Upper lobe of right lung (tissue), 1 donor: ENCODE data around the gene L1CAM. TPM values are rescaled to one million over a fixed set of nuclear protein-coding genes. Genes with fewer than 3 reads are reported as not detected.

Source experiments
- ATAC-seq: fragments of 200-7000 bp; cut with Tn5 transposase; one replicate; pipeline ENCODE4 v1.9.1; 2020; ENCODE audit warnings: mild to moderate bottlenecking, moderate library complexity
- DNase-seq: peaks from one replicate; pipeline ENCODE4 v3.0.0-alpha.2; 2020
- H3K27ac ChIP-seq: fragments of 200-600 bp; one replicate; pipeline ENCODE4 v1.8.0; 2022
- H3K27me3 ChIP-seq: fragments of 200-600 bp; one replicate; pipeline ENCODE4 v1.8.0; 2022; ENCODE audit warnings: mild to moderate bottlenecking
- H3K36me3 ChIP-seq: fragments of 200-600 bp; one replicate; pipeline ENCODE4 v1.8.0; 2022
- H3K4me1 ChIP-seq: fragments of 200-600 bp; one replicate; pipeline ENCODE4 v1.8.0; 2022
- H3K4me3 ChIP-seq: fragments of 200-600 bp; one replicate; pipeline ENCODE4 v1.8.0; 2022; ENCODE audit warnings: mild to moderate bottlenecking
- H3K9me3 ChIP-seq: fragments of 200-600 bp; one replicate; pipeline ENCODE4 v1.8.0; 2022
- CTCF ChIP-seq: fragments of 200-600 bp; IDR thresholded peaks from one replicate; pipeline ENCODE4 v1.8.0; 2022; ENCODE audit warnings: antibody characterized with exemption
- intact Hi-C: fragments of 100-400 bp; cut with DNase I; formaldehyde crosslinking; loops from one replicate; pipeline ENCODE4 v1.11.0; 2022
- total RNA-seq: library from RNA; stranded (reverse); fragmentation: NEBNext Ultra II Directional; extraction: Animal tissue kit (Norgen Biotek cat#: 25700); gene quantifications from one replicate; pipeline ENCODE4 v1.2.1, GENCODE V29; 2021
- donor health status: DM: no; HTN: yes; CAD: no; lungs with severe emphysema.

The L1CAM gene
- total RNA-seq, 1 donor from 2014 or later: 1.2 TPM

DNA sequence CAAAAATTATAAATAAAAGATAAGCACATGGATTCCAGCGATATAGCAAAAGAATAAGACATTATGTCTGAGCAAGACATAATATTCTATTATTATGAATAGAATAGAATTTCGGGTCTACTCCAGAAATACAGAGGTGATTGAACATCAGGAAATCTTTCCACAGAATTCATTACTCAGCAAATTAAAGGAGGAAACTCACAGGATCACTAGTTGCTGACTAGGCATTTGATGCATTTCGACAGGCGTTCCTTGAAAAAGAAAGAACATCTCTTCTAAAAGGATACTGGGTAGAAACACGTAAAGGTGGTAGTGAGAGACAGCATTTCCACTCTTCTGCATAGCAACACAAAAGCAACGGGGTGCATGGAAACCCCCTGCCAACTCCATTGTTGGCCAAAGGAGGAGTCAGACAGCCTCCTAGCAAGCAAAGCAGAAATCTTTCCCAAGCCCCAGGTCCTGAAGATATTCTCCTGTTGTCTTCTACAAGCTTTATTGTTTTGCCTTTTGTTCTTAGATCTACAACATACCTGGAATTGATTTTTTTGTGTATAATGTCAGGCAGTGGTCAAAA, 41.4 kb downstream of the L1CAM start:
- intact Hi-C loops: no loop called here

DNA sequence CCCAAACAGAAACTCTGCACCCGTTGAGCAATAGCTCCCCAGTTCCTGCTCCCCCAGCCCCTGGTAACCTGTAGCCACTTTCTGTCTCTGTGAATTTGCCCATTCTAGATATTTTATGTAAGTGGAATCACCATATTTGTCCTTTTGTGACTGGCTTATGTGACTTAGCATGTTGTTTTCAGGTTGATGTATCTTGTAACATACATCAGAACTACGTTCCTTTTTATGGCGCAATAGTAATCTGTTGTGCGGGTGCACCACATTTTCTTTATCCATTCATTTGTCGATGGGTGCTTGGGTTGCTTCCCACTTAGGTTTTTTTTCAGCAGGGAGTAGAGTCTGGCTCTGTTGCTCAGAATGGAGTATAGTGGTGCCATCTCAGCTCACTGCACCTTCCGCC, 49.1 kb downstream of the L1CAM start:
- intact Hi-C loops: no loop called here
- no peaks in the 10 kb centered on the region for H3K27me3 ChIP-seq
- no peak for TF ChIP-seq CTCF
- ATAC-seq (no peak), DNase-seq (no peak)
- H3K36me3 ChIP-seq: no peaks in the 10 kb centered on the region
- H3K4me3 ChIP-seq: no peak overlapping the region
- H3K9me3 ChIP-seq: no peaks in the 10 kb centered on the region
- H3K4me1 ChIP-seq: no peaks in the 10 kb centered on the region
- H3K27ac ChIP-seq: no peak overlapping the region

More for the DNA sequence above, 41.4 kb downstream of the L1CAM start:
- H3K36me3 ChIP-seq: no peaks in the 10 kb centered on the region
- H3K27ac ChIP-seq: no peak overlapping the region
- no peak for TF ChIP-seq CTCF
- H3K4me1 ChIP-seq: no peaks in the 10 kb centered on the region
- no peak overlapping the region for H3K4me3 ChIP-seq
- ATAC-seq (no peak), DNase-seq (no peak)
- H3K27me3 ChIP-seq: no peaks in the 10 kb centered on the region
- no peaks in the 10 kb centered on the region for H3K9me3 ChIP-seq

DNA sequence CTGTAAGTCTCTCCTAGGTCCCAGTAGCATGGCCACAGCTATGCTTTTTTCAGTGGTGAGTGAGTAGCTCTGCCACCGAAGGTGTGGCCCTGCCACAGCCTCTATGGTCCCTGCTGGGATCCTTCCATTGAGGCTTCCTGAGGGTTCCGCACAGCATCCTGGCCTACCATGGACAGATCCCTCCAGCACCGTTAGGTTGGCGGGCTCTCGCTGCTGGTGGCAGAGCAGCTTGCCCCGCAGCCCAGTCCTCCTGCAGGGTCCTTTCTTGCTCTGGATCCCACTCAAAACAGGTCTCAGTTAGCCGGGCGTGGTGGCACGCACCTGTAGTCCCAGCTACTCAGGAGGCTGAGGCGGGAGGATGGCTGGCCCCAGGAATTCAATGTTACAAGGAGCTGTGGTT, 53.2 kb downstream of the L1CAM start:
- no peaks in the 10 kb centered on the region for H3K27me3 ChIP-seq
- intact Hi-C loops: no loop called here

GRCh38 chrX:153831429-153832150, 54.4 kb downstream of the L1CAM start:
- Histone ChIP-seq H3K4me1 (no peaks in the 10 kb centered on the region), H3K27me3 (no peaks in the 10 kb centered on the region), H3K4me3 (no peak overlapping the region), H3K27ac (no peak overlapping the region), H3K9me3 (no peaks in the 10 kb centered on the region), H3K36me3 (no peaks in the 10 kb centered on the region)
- intact Hi-C loops: no loop called here
- no peak for TF ChIP-seq CTCF
- DNase-seq: no peak
- ATAC-seq: no peak

More for the DNA sequence above, 53.2 kb downstream of the L1CAM start:
- DNase-seq (no peak), ATAC-seq (no peak)
- Histone ChIP-seq H3K4me3 (no peak overlapping the region), H3K36me3 (no peaks in the 10 kb centered on the region), H3K4me1 (no peaks in the 10 kb centered on the region), H3K9me3 (no peaks in the 10 kb centered on the region), H3K27ac (no peak overlapping the region)
- TF ChIP-seq CTCF: no peak

GRCh38 chrX:153830640-153831428, 55.1 kb downstream of the L1CAM start:
- Histone ChIP-seq H3K36me3 (no peaks in the 10 kb centered on the region), H3K4me3 (no peak overlapping the region), H3K27ac (no peak overlapping the region), H3K4me1 (no peaks in the 10 kb centered on the region), H3K9me3 (no peaks in the 10 kb centered on the region), H3K27me3 (no peaks in the 10 kb centered on the region)
- ATAC-seq: no peak
- no peak for TF ChIP-seq CTCF
- intact Hi-C loops: no loop called here
- no peak for DNase-seq
